GM12874 (cell line): ENCODE results near the gene AGAP1.

Source experiments
- CTCF ChIP-seq: IDR thresholded peaks from 2 replicates; pipeline ENCODE4 v1.5.1; 2011; ENCODE audit warnings: low read depth, mild to moderate bottlenecking, control low read depth, low read length, moderate library complexity; ENCODE audit not compliant: insufficient read depth

AGAP1 gene

DNA sequence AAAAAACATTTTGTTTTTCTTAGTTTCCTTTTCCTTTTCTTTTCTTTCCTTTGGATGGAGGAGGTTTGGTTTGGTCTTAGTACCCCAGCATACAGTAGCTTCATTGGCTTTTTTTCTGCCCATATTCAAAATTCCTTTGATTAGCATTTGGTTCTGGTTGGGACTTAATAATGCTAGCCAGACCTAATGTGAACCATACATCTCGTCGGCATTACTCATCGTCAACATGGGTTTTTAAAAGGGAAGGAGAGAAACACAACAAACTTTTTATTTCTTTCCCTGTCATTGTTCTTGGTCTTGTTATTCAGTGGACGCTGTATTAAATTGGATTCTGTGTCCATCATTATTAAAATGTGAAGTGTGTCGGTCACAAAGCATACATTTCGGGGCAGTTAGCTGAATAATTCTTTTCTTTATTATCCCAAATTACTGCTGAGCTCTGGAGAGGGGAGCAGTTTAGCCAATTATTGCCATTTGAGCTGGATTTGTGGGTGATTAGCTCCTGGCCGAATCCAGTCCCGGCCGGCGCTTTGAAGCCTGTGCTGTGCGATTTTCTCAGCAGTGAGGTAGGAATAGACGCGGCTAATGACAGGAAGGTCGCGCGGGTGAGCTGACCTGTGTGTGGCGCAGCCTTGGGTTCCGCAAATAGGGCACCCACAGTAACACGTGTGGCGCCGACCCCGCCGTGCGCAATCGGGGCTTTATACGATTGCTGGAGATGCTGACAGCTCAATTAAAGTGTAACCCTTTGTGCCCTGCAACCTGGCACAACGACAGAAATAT, 371.1 kb downstream of the AGAP1 start:
- TF ChIP-seq CTCF, result no peak

GRCh38 chr2:235866373-235866772, 372.5 kb downstream of the AGAP1 start:
- TF ChIP-seq CTCF, result no peak

DNA sequence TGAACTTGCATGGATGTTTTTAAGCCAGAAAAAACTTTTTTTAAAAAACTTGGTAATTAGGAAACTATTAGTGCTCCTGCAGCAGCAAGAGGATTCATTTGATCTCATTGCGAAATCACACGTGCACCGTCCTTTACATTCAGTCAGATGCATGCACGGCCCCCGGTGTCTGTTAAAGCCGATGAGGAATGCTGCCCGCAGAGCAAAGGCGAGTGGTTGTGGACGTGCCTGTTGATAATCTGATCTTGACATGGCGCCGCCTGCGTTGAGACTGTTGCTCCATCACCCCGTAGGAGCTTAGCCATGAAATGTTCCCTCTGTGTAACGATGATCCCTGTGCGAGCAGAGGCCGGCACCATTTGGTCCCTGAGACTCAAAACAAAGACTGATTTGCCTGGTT, 374.4 kb downstream of the AGAP1 start:
- no peak for TF ChIP-seq CTCF

- TF ChIP-seq CTCF, result no peak
These were observed 374.8 kb downstream of the AGAP1 start for GRCh38 chr2:235868645-235869044.

GRCh38 chr2:235870515-235870914, 376.7 kb downstream of the AGAP1 start:
- no peak for TF ChIP-seq CTCF

GRCh38 chr2:235876099-235876679, 382.3 kb downstream of the AGAP1 start:
- TF ChIP-seq CTCF, result no peak

GRCh38 chr2:235877275-235877802, 383.5 kb downstream of the AGAP1 start:
- no peak for TF ChIP-seq CTCF
